ENCODE measurements around the gene MMP8. TPM values are rescaled to one million over a fixed set of nuclear protein-coding genes. Genes with fewer than 3 reads are reported as not detected.

MMP8 gene
- total RNA-seq = under 1 TPM in 1 of 4 donors, not detected in 3; 0.23 TPM

- TF ChIP-seq EP300 (IDR thresholded peaks at IDR 0.05) (no peak), POLR2A (IDR thresholded peaks at IDR 0.05) (no peak), CTCF (IDR thresholded peaks at IDR 0.05) (no peak)
- 0 to 83% methylated on average over 1 of the region's 2 CpGs for WGBS, 2 donors (ENCODE audit: low coverage in 1 of 2)
- Histone ChIP-seq H3K4me1 (no peaks in the 10 kb centered on the region), H3K36me3 (no peaks in the 10 kb centered on the region), H3K4me3 (no peak within 1 kb of the TSS), H3K27ac (no peak within 1 kb of the TSS), H3K27me3 (no peaks in the 10 kb centered on the region), H3K9me3 (no peaks in the 10 kb centered on the region)
- no peak for ATAC-seq
Observed at GRCh38 chr11:102724904-102725500, at the start of gene MMP8. MMP8 (minus strand) TSS chr11:102724954; CDS start chr11:102724855, 99 bp downstream.

GRCh38 chr11:102773386-102773785, 48.6 kb upstream of the MMP8 start:
- Histone ChIP-seq H3K4me3 (no peak overlapping the region), H3K4me1 (no peaks in the 10 kb centered on the region), H3K27ac (no peak overlapping the region), H3K36me3 (no peaks in the 10 kb centered on the region), H3K9me3 (no peaks in the 10 kb centered on the region), H3K27me3 (no peaks in the 10 kb centered on the region)
- no peak for TF ChIP-seq POLR2A (IDR thresholded peaks at IDR 0.05)
- TF ChIP-seq EP300 (IDR thresholded peaks at IDR 0.05) = no peak
- WGBS, 2 donors (ENCODE audit: low coverage in 1 of 2) = 51 to 53% methylated on average over 4 of the region's 4 CpGs
- ATAC-seq = no peak

- no peaks in the 10 kb centered on the region for H3K9me3 ChIP-seq
- TF ChIP-seq POLR2A (IDR thresholded peaks at IDR 0.05) (no peak), CTCF (IDR thresholded peaks at IDR 0.05) (no peak), EP300 (IDR thresholded peaks at IDR 0.05) (no peak), POLR2AphosphoS5 (IDR thresholded peaks at IDR 0.05) (no peak)
- H3K4me1 ChIP-seq = no peaks in the 10 kb centered on the region
- H3K36me3 ChIP-seq = no peaks in the 10 kb centered on the region
- H3K4me3 ChIP-seq = no peak overlapping the region
- ATAC-seq = no peak
- WGBS, 2 donors (ENCODE audit: low coverage in 1 of 2) = 40 to 57% methylated on average over 1 of the region's 1 CpG
- no peaks in the 10 kb centered on the region for H3K27me3 ChIP-seq
- no peak overlapping the region for H3K27ac ChIP-seq
Observed at GRCh38 chr11:102771351-102771750, 46.6 kb upstream of the MMP8 start.

GRCh38 chr11:102770191-102770590, 45.4 kb upstream of the MMP8 start:
- Histone ChIP-seq H3K27ac (no peak overlapping the region), H3K4me1 (no peaks in the 10 kb centered on the region), H3K4me3 (no peak overlapping the region), H3K36me3 (no peaks in the 10 kb centered on the region), H3K9me3 (no peaks in the 10 kb centered on the region), H3K27me3 (no peaks in the 10 kb centered on the region)
- TF ChIP-seq CTCF (IDR thresholded peaks at IDR 0.05) = no peak
- no peak for TF ChIP-seq POLR2AphosphoS5 (IDR thresholded peaks at IDR 0.05)
- TF ChIP-seq EP300 (IDR thresholded peaks at IDR 0.05) = no peak
- TF ChIP-seq POLR2A (IDR thresholded peaks at IDR 0.05) = no peak
- no peak for ATAC-seq

GRCh38 chr11:102767800-102768199, 43.0 kb upstream of the MMP8 start:
- no peak overlapping the region for H3K4me3 ChIP-seq
- no peaks in the 10 kb centered on the region for H3K36me3 ChIP-seq
- no peaks in the 10 kb centered on the region for H3K27me3 ChIP-seq
- H3K9me3 ChIP-seq = no peaks in the 10 kb centered on the region
- H3K27ac ChIP-seq = no peak overlapping the region
- ATAC-seq = no peak
- no peaks in the 10 kb centered on the region for H3K4me1 ChIP-seq
- 54 to 71% methylated on average over 5 to 15 of the region's 18 CpGs for WGBS, 2 donors (ENCODE audit: low coverage in 1 of 2)
- TF ChIP-seq POLR2AphosphoS5 (IDR thresholded peaks at IDR 0.05) = no peak
- no peak for TF ChIP-seq CTCF (IDR thresholded peaks at IDR 0.05)
